Right ventricle myocardium superior (tissue), 1 donor: ENCODE measurements around the gene PCBP3. TPM values are rescaled to one million over a fixed set of nuclear protein-coding genes. Genes with fewer than 3 reads are reported as not detected.

Experiments used
- ATAC-seq: fragments of 200-7000 bp; cut with Tn5 transposase; one replicate; pipeline ENCODE4 v1.9.1; 2020; ENCODE audit warnings: mild to moderate bottlenecking; ENCODE audit not compliant: poor library complexity
- DNase-seq: peaks from one replicate; pipeline ENCODE4 v3.0.0-alpha.2; 2020
- intact Hi-C: fragments of 100-400 bp; cut with DNase I; formaldehyde crosslinking; loops from one replicate; pipeline ENCODE4 v1.11.2; 2022
- total RNA-seq: library from RNA; stranded (reverse); fragmentation: NEBNext Ultra II Directional; extraction: Animal tissue kit (Norgen Biotek cat#: 25700); gene quantifications from one replicate; pipeline ENCODE4 v1.2.1, GENCODE V29; 2021
- donor health status: DM: no; HTN: yes; CAD: no; lungs with severe emphysema.

The PCBP3 gene
- total RNA-seq, 1 donor from 2014 or later, result 2.0 TPM

GRCh38 chr21:45986316-45987051, 343.0 kb downstream of the PCBP3 start:
- no peak for ATAC-seq
- peak; percentile 32 for DNase-seq
- intact Hi-C loops, result loop anchor here (10.0 kb wide), 1 partner anchor 68 kb away; no protein-coding TSS in a partner anchor

GRCh38 chr21:45987121-45987711, 343.7 kb downstream of the PCBP3 start:
- intact Hi-C loops, result loop anchor here (10.0 kb wide), 1 partner anchor 68 kb away; no protein-coding TSS in a partner anchor
- ATAC-seq, result no peak
- peak; percentile 33 for DNase-seq

DNA sequence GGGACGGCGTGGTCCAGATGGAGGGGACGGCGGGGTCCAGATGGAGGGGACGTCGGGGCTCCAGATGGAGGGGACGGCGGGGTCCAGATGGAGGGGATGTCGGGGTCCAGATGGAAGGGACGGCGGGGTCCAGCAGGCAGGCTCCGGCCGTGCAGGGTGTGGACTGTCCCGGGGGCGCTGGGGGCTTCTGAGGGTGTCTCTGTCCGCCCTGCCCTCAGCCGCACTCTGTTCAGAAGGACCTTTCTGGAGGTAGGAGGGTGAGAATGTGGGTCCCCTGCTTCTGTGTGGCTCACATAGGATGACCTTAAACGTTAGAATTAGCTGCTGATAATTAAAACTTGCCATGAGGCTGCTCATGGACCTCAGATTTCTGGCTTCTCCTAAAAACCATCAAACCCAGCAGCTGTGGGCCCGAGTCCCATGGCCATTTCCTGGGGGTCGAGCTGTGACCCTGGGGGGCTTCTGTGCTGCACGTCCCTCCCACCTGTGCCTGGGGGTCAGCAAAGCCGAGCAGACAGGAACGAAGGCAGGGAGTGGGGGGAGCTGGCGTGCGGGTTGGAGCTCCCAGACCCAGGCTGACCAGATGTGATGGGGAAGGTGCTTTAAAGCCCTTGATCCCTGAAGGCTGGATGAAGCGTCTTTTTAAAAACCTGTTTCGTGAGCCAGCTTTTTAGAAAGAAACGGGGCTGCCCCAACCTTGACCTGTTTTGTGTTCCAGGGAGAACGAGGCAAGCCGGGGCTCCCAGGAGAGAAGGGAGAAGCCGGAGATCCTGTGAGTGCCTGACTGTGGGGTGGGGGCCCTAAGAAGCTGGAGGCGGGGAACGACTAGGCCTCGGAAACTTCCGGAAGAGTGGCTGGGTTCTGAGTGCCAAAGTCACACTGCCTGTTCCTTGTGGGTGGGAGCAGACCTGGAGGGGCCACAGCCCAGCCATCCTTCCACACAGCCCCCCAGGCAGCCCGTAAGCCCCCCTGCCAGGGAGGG, 345.1 kb downstream of the PCBP3 start:
- ATAC-seq, result no peak
- intact Hi-C loops, result loop anchor here (10.0 kb wide), 1 partner anchor 66 kb away; no protein-coding TSS in a partner anchor
- no peak for DNase-seq

DNA sequence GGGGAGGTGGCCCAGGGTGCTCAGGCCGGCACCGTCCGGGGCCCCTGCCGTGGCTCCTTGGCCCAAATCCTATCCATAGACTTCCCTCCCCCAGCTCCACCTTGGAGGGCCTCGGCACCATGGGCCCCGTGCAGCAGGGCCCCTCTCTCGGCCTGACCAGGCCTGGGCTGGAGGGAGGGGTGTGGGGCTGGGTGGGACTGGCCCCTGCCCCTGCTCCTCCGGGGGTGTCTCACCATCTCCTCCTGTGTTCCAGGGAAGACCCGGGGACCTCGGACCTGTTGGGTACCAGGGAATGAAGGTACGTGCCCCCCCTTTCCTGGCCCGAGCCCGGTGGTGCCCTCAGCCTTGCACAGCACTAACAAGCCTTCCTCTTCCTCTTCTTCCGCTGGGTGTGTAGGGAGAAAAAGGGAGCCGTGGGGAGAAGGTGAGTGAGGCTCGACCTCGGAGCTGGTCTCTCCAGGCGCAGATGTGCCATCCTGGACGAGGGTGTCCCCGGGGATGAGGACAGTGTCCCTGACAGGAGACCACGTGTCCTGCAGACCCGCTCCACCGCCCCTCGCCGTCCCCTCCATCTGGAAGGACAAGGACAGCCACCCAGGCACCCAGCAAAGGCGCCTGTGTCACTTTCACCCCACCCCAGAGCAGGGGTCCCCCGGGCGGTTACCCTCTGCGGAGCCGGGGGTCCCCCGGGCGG, 346.0 kb downstream of the PCBP3 start:
- intact Hi-C loops, result loop anchor here (10.0 kb wide), 1 partner anchor 65 kb away; no protein-coding TSS in a partner anchor
- no peak for DNase-seq
- ATAC-seq, result no peak

GRCh38 chr21:45990049-45990711, 346.7 kb downstream of the PCBP3 start:
- no peak for ATAC-seq
- DNase-seq, result peak; percentile 30
- intact Hi-C loops, result no loop called here

DNA sequence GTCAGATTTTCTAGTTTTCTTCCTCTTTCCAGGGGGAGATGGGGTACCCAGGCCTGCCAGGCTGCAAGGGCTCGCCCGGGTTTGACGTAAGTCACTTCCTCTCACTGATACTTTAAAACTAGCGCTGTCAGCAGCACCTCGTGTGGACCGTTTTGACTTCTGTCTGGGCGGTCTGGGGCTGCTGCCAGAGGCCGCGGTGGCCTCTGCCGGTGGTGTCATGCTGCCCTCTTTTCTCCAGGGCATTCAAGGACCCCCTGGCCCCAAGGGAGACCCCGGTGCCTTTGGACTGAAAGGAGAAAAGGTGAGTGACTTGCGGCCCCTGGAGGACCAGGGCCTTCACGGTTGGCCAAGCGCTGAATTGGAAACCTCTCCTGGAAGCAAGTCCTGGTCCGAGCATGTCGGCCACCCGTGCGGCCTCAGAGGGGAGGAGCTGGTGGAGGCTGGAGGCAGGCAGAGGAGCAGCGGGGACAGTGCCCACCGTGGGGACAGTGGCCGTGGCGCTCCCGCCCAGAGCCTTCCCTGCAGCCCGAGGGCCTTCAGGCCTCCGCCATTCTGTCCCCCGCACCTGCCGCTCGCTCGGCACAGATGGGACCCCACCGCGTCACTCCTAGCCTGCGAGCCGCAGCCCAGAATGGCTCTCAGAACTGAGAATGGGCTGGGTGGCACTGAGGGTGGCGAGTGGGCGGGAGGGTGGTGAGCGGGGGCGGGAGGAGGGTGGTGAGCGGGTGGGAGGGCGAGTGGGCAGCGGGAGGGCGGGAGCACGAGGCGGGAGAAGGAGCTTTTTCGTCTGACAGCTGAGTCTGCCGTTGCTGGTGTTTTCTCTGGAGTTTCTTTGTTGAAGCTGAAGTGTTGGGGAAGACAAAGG, 347.4 kb downstream of the PCBP3 start:
- ATAC-seq, result no peak
- DNase-seq, result peak; percentile 49
- intact Hi-C loops, result no loop called here

GRCh38 chr21:45991606-45992300, 348.2 kb downstream of the PCBP3 start:
- ATAC-seq (no peak), DNase-seq (peak; percentile 34)
- intact Hi-C loops, result no loop called here

Other genes with a start within 250 kb of the PCBP3 start
- gene COL18A1, start 238.6 kb upstream of the PCBP3 start, total RNA-seq, result 44.2 TPM
- gene SLC19A1, start 101.3 kb upstream of the PCBP3 start, total RNA-seq, result 6.9 TPM